ENCODE measurements around the gene SULT4A1. TPM values are rescaled to one million over a fixed set of nuclear protein-coding genes. Genes with fewer than 3 reads are reported as not detected.

Gene SULT4A1
- total and polyA plus RNA-seq, 4 donors = 0.08 to 0.37 TPM; not detected in 2

DNA sequence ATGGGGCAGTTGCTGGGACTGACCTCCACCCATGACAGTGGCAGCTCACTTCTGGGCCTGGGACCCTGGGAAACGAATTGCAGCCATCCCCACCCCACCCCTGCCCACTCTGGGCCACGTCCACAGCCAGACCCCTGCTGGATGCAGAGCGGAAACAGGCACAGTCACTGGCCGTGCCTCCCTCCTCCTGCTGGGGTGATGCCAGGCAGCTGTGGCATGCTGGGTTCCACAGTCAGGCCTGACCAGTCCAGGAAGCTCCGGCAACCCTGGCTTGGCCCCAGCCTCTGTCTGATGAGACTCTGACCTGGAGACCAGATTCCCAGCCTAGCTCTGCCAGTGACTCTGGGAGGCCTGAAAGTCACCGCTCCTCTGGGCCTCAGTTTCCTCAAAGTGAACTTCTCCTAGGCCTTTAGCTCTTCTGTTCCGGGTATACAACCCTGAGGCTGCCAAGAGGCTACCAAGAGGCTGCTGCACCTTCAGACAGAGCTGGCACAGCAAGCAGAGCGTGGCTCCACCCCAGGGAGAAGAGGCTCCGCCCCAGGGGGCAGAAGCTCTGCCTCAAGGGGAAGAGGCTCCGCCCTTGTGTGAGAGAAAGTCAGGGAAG, 8.9 kb downstream of the SULT4A1 start:
- 77% methylated on average over 10 of the region's 10 CpGs for WGBS
- no peak overlapping the region for H3K9ac ChIP-seq (ENCODE audit: low read depth in 1 of 2, low read length in 2 of 2)
- peaks cover 0 to 2% (median 0%) of the 10 kb centered on the region in 4 donors for H3K9me3 ChIP-seq (ENCODE audit: control insufficient read depth in 4 of 4, low read length in 3 of 4)
- H3K4me3 ChIP-seq (ENCODE audit: low read depth in 1 of 3, low read length in 3 of 3) = no peak overlapping the region
- no peaks in the 10 kb centered on the region for H3K36me3 ChIP-seq (ENCODE audit: control insufficient read depth in 4 of 4, insufficient read depth in 3 of 4, low read depth in 1 of 4, low read length in 3 of 4)
- no peak for TF ChIP-seq YY1 (IDR thresholded peaks at IDR 0.05)
- no peak for TF ChIP-seq RXRA (IDR thresholded peaks at IDR 0.05)
- no peak for TF ChIP-seq TAF1 (conservative IDR thresholded peaks at IDR 0.05)
- TF ChIP-seq SP1 (IDR thresholded peaks at IDR 0.05) = no peak
- TF ChIP-seq, protein P1, sequence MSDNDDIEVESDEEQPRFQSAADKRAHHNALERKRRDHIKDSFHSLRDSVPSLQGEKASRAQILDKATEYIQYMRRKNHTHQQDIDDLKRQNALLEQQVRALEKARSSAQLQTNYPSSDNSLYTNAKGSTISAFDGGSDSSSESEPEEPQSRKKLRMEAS (IDR thresholded peaks at IDR 0.05) = no peak
- TF ChIP-seq, protein P2, sequence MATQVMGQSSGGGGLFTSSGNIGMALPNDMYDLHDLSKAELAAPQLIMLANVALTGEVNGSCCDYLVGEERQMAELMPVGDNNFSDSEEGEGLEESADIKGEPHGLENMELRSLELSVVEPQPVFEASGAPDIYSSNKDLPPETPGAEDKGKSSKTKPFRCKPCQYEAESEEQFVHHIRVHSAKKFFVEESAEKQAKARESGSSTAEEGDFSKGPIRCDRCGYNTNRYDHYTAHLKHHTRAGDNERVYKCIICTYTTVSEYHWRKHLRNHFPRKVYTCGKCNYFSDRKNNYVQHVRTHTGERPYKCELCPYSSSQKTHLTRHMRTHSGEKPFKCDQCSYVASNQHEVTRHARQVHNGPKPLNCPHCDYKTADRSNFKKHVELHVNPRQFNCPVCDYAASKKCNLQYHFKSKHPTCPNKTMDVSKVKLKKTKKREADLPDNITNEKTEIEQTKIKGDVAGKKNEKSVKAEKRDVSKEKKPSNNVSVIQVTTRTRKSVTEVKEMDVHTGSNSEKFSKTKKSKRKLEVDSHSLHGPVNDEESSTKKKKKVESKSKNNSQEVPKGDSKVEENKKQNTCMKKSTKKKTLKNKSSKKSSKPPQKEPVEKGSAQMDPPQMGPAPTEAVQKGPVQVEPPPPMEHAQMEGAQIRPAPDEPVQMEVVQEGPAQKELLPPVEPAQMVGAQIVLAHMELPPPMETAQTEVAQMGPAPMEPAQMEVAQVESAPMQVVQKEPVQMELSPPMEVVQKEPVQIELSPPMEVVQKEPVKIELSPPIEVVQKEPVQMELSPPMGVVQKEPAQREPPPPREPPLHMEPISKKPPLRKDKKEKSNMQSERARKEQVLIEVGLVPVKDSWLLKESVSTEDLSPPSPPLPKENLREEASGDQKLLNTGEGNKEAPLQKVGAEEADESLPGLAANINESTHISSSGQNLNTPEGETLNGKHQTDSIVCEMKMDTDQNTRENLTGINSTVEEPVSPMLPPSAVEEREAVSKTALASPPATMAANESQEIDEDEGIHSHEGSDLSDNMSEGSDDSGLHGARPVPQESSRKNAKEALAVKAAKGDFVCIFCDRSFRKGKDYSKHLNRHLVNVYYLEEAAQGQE (IDR thresholded peaks at IDR 0.05) = no peak
- TF ChIP-seq FOXA2 (IDR thresholded peaks at IDR 0.05) = no peak
- TF ChIP-seq GABPA (IDR thresholded peaks at IDR 0.05 in 1 of 2, conservative IDR thresholded peaks at IDR 0.05 in 1 of 2) = no peak
- no peak for TF ChIP-seq JUND (IDR thresholded peaks at IDR 0.05)
- TF ChIP-seq, protein P3, sequence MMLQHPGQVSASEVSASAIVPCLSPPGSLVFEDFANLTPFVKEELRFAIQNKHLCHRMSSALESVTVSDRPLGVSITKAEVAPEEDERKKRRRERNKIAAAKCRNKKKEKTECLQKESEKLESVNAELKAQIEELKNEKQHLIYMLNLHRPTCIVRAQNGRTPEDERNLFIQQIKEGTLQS (IDR thresholded peaks at IDR 0.05) = no peak
- no peak for TF ChIP-seq RAD21 (IDR thresholded peaks at IDR 0.05)
- TF ChIP-seq, protein P4, sequence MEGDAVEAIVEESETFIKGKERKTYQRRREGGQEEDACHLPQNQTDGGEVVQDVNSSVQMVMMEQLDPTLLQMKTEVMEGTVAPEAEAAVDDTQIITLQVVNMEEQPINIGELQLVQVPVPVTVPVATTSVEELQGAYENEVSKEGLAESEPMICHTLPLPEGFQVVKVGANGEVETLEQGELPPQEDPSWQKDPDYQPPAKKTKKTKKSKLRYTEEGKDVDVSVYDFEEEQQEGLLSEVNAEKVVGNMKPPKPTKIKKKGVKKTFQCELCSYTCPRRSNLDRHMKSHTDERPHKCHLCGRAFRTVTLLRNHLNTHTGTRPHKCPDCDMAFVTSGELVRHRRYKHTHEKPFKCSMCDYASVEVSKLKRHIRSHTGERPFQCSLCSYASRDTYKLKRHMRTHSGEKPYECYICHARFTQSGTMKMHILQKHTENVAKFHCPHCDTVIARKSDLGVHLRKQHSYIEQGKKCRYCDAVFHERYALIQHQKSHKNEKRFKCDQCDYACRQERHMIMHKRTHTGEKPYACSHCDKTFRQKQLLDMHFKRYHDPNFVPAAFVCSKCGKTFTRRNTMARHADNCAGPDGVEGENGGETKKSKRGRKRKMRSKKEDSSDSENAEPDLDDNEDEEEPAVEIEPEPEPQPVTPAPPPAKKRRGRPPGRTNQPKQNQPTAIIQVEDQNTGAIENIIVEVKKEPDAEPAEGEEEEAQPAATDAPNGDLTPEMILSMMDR (IDR thresholded peaks at IDR 0.05; ENCODE audit: low read depth, low read length, missing input control) = no peak
- no peak for TF ChIP-seq FOXA1 (IDR thresholded peaks at IDR 0.05)
- TF ChIP-seq HNF4G (IDR thresholded peaks at IDR 0.05) = no peak
- TF ChIP-seq, protein P5, sequence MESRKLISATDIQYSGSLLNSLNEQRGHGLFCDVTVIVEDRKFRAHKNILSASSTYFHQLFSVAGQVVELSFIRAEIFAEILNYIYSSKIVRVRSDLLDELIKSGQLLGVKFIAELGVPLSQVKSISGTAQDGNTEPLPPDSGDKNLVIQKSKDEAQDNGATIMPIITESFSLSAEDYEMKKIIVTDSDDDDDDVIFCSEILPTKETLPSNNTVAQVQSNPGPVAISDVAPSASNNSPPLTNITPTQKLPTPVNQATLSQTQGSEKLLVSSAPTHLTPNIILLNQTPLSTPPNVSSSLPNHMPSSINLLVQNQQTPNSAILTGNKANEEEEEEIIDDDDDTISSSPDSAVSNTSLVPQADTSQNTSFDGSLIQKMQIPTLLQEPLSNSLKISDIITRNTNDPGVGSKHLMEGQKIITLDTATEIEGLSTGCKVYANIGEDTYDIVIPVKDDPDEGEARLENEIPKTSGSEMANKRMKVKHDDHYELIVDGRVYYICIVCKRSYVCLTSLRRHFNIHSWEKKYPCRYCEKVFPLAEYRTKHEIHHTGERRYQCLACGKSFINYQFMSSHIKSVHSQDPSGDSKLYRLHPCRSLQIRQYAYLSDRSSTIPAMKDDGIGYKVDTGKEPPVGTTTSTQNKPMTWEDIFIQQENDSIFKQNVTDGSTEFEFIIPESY (IDR thresholded peaks at IDR 0.05) = no peak
- H3K4me1 ChIP-seq (ENCODE audit: control insufficient read depth in 4 of 4, insufficient read depth in 4 of 4, low read length in 3 of 4) = peaks cover 0 to 7% (median 4%) of the 10 kb centered on the region in 4 donors
- peaks cover 0 to 2% (median 0%) of the 10 kb centered on the region in 4 donors for H3K27me3 ChIP-seq (ENCODE audit: control insufficient read depth in 4 of 4, insufficient read depth in 4 of 4, low read length in 3 of 4)
- DNase-seq (ENCODE audit: low spot score) = no peak
- no peak overlapping the region for H3K27ac ChIP-seq (ENCODE audit: low read depth in 1 of 2, low read length in 2 of 2)

Measured in liver (tissue), 9 donors.